ENCODE measurements around the gene TRIM32.

TRIM32 gene

GRCh38 chr9:116721411-116721810 lies 34.3 kb downstream of the TRIM32 start:
- H3K9me3 ChIP-seq (replicated peaks in 1 of 11): no peaks in the 10 kb centered on the region
- no peak overlapping the region for H3K4me3 ChIP-seq
- H3K4me1 ChIP-seq: peaks cover 6 to 20% (median 12%) of the 10 kb centered on the region in 10 experiments; a peak in 18 of 20 replicates
- H3K9ac ChIP-seq: no peak overlapping the region
- no peaks in the 10 kb centered on the region for H4K20me1 ChIP-seq
- no peak overlapping the region for H3K27ac ChIP-seq
- H3K36me3 ChIP-seq: peaks cover 0 to 25% (median 0%) of the 10 kb centered on the region in 11 experiments; a peak in 3 of 22 replicates
- TF ChIP-seq Cebpa-rat (IDR thresholded peaks at IDR 0.05): no peak
- 0 out of 22 replicates have a peak, but pooled peaks cover 0 to 3% (median 0%) of the 10 kb centered on the region in 11 experiments for H3K27me3 ChIP-seq
- no peak overlapping the region for H3K4me2 ChIP-seq

DNA sequence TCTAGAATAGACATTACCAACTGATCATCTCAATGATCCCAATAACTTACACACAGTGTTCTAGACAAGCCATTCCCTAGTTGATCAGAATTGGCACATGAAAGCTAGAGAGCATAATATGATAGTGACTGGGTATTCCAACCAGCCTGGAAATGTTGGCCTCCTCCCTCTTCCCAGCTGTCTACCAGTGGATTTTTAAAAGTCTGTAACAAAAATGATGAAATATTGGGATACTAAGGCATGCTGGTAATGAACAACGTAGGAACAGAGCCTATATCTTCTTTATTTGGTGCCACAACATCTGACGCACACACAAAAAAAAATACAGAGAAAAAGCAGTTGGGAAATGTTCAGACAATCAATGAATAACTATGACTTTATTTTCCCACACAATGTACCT lies 34.8 kb downstream of the TRIM32 start:
- Histone ChIP-seq H3K4me2 (no peak overlapping the region), H4K20me1 (no peaks in the 10 kb centered on the region; a peak in 1 of 22 replicates), H3K4me3 (no peak overlapping the region), H3K27ac (no peak overlapping the region), H3K36me3 (peaks cover 0 to 25% (median 0%) of the 10 kb centered on the region in 11 experiments; a peak in 3 of 22 replicates), H3K27me3 (0 out of 22 replicates have a peak, but pooled peaks cover 0 to 3% (median 0%) of the 10 kb centered on the region in 11 experiments), H3K4me1 (peaks cover 5 to 14% (median 7%) of the 10 kb centered on the region in 10 experiments; a peak in 18 of 20 replicates), H3K9me3 (replicated peaks in 1 of 11) (no peaks in the 10 kb centered on the region), H3K9ac (no peak overlapping the region)
- TF ChIP-seq Cebpa-rat (IDR thresholded peaks at IDR 0.05): no peak

- H3K9ac ChIP-seq: no peak overlapping the region
- no peak overlapping the region for H3K4me3 ChIP-seq
- H4K20me1 ChIP-seq: no peaks in the 10 kb centered on the region; a peak in 1 of 22 replicates
- no peak for TF ChIP-seq Cebpa-rat (IDR thresholded peaks at IDR 0.05)
- no peaks in the 10 kb centered on the region for H3K27me3 ChIP-seq
- no peaks in the 10 kb centered on the region for H3K9me3 ChIP-seq (replicated peaks in 1 of 11)
- H3K27ac ChIP-seq: no peak overlapping the region
- H3K4me2 ChIP-seq: no peak overlapping the region
- H3K36me3 ChIP-seq: peaks cover 0 to 14% (median 0%) of the 10 kb centered on the region in 11 experiments; a peak in 3 of 22 replicates
- H3K4me1 ChIP-seq: peaks cover 0 to 6% (median 0%) of the 10 kb centered on the region in 10 experiments; a peak in 1 of 20 replicates
These were observed 37.0 kb downstream of the TRIM32 start for GRCh38 chr9:116724123-116724522.

GRCh38 chr9:116726602-116727001 lies 39.5 kb downstream of the TRIM32 start:
- no peak for TF ChIP-seq Cebpa-rat (IDR thresholded peaks at IDR 0.05)

DNA sequence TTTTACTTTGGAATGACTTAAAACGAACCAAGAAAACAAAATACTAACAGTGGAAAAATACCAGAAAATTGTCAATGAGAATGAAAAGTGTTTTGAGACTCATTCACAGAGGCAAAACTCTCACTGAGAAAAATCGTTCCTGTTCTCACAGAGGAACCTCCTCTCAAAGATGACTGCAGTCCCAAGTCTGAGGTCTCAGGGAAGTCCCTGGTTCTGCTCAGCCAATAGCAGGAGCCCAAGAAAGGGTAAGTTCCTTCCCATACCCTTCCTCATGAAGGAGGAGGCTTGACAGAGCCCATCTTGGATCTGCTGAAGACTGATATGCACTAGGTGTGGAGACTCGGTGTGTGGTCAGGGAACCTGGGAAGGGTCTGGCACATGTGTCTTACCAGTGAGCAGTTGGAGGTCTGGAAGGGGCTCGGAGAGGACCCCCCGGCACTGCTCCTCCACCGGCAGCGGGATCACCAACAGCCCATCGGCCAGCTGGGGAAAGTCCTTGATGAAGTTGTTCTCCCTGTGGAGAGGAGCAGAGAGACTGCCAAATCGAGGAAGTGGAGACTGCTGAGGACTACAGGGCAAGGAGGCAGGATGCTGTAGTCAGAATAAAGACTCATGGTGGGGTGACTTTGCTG lies 46.0 kb downstream of the TRIM32 start:
- Histone ChIP-seq H3K36me3 (no peaks in the 10 kb centered on the region), H3K27me3 (no peaks in the 10 kb centered on the region), H3K9me3 (replicated peaks in 1 of 11) (no peaks in the 10 kb centered on the region), H3K4me2 (no peak overlapping the region), H3K27ac (no peak overlapping the region), H4K20me1 (no peaks in the 10 kb centered on the region), H3K9ac (no peak overlapping the region), H3K4me1 (0 out of 20 replicates have a peak, but pooled peaks cover 0 to 8% (median 0%) of the 10 kb centered on the region in 10 experiments), H3K4me3 (no peak overlapping the region)
- no peak for TF ChIP-seq Cebpa-rat (IDR thresholded peaks at IDR 0.05)

More at GRCh38 chr9:116726602-116727001, 39.5 kb downstream of the TRIM32 start:
- Histone ChIP-seq H3K27me3 (no peaks in the 10 kb centered on the region), H3K27ac (no peak overlapping the region), H3K36me3 (peaks cover 0 to 11% (median 0%) of the 10 kb centered on the region in 11 experiments; a peak in 3 of 22 replicates), H4K20me1 (no peaks in the 10 kb centered on the region; a peak in 1 of 22 replicates), H3K4me1 (no peaks in the 10 kb centered on the region), H3K4me2 (no peak overlapping the region), H3K9me3 (replicated peaks in 1 of 11) (no peaks in the 10 kb centered on the region), H3K4me3 (no peak overlapping the region), H3K9ac (no peak overlapping the region)

GRCh38 chr9:116736399-116737151 lies 49.5 kb downstream of the TRIM32 start:
- Histone ChIP-seq H3K4me1 (0 out of 20 replicates have a peak, but pooled peaks cover 0 to 8% (median 0%) of the 10 kb centered on the region in 10 experiments), H3K9ac (no peak overlapping the region), H3K4me3 (no peak overlapping the region), H4K20me1 (no peaks in the 10 kb centered on the region), H3K9me3 (replicated peaks in 1 of 11) (no peaks in the 10 kb centered on the region), H3K27me3 (no peaks in the 10 kb centered on the region), H3K36me3 (no peaks in the 10 kb centered on the region), H3K4me2 (no peak overlapping the region), H3K27ac (no peak overlapping the region)
- TF ChIP-seq Cebpa-rat (IDR thresholded peaks at IDR 0.05): no peak

DNA sequence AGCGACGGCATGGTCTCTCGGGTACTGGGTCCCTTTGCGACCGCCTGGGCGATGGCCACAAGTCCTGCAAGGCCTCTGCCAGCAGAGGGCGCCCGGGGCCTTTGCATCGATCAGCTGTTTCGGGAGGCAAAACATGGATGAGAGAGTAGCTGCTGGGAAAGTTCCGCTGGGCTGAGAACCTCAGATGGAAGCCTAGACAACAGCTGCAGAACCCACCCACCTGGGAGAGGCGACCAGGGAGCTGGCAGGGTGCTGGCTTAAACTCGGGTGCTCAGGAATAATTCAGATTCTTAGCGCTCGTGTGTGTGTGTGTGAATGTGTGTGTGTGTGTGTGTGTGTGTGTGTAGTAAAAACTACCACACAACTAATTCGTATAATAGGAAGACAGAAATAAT lies 50.0 kb downstream of the TRIM32 start:
- Histone ChIP-seq H3K27ac (no peak overlapping the region), H3K27me3 (no peaks in the 10 kb centered on the region), H4K20me1 (no peaks in the 10 kb centered on the region), H3K4me2 (no peak overlapping the region), H3K4me1 (0 out of 20 replicates have a peak, but pooled peaks cover 0 to 8% (median 0%) of the 10 kb centered on the region in 10 experiments), H3K4me3 (no peak overlapping the region), H3K9me3 (replicated peaks in 1 of 11) (no peaks in the 10 kb centered on the region), H3K36me3 (no peaks in the 10 kb centered on the region), H3K9ac (no peak overlapping the region)
- TF ChIP-seq Cebpa-rat (IDR thresholded peaks at IDR 0.05): no peak

DNA sequence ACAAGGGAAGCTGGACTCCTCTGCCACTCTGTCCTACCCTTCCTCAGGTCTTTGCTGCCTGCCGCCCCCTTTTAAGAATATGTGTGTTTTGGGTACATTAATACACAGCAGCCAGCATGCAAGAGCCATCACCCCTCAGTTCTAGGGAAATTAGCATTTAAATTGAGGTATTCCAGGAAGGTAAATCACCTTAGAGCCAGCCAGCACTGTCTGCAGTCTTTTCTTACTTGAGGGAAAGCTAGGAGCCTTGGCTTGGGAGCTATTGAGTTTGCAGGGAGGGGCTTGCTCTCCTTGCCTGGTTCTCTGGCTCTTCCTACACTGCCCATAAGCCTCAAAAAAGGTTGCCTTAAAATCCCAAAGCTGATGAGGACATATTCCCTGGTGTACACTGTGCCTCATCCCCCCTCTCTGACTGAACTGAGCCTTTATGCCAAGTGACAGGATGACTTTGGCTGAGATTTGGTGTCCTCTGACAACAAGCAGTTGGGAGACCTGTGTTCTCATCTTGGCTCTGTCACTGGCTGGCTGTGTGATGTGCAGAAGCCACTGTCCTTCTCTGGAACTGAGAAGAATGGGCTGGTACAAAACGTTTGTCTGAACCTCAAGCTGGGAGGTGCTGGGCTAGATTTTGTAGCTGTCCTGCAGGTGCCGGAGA lies 54.1 kb downstream of the TRIM32 start:
- no peak overlapping the region for H3K4me2 ChIP-seq
- H3K4me3 ChIP-seq: no peak overlapping the region
- H3K27ac ChIP-seq: no peak overlapping the region
- H3K36me3 ChIP-seq: no peaks in the 10 kb centered on the region
- no peaks in the 10 kb centered on the region for H3K27me3 ChIP-seq
- H3K9me3 ChIP-seq (replicated peaks in 1 of 11): no peaks in the 10 kb centered on the region
- TF ChIP-seq Cebpa-rat (IDR thresholded peaks at IDR 0.05): no peak
- H3K4me1 ChIP-seq: no peaks in the 10 kb centered on the region
- no peak overlapping the region for H3K9ac ChIP-seq
- H4K20me1 ChIP-seq: no peaks in the 10 kb centered on the region

DNA sequence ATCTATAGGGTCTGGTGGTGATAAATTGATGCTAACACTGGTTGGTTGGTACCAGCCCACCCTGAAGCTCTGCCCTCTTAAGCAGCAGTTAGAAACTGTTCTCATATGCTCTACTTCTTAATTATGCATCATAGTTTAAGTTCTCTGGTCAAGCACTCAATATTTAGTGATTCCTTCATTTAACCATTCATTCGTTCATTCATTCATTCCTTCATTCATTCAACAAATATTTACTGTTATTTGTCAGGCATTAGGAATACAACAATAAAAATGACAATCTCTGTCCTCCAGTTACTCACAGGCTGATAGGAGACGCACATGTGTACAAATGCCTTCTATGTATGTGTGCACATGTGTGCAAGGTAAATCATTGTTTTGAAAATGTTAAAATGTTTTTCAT lies 54.6 kb downstream of the TRIM32 start:
- Histone ChIP-seq H3K36me3 (no peaks in the 10 kb centered on the region), H3K4me3 (no peak overlapping the region), H3K27ac (no peak overlapping the region), H3K27me3 (no peaks in the 10 kb centered on the region), H3K4me2 (no peak overlapping the region), H4K20me1 (no peaks in the 10 kb centered on the region), H3K9me3 (replicated peaks in 1 of 11) (no peaks in the 10 kb centered on the region), H3K4me1 (no peaks in the 10 kb centered on the region; a peak in 1 of 20 replicates), H3K9ac (no peak overlapping the region)
- no peak for TF ChIP-seq Cebpa-rat (IDR thresholded peaks at IDR 0.05)
